NT2/D1 (cell line): ENCODE data around the gene MADCAM1.

Source experiments
- SUZ12 ChIP-seq: IDR thresholded peaks from 2 replicates; pipeline ENCODE4 v1.6.1; 2011; ENCODE audit not compliant: insufficient read length, insufficient read depth; ENCODE audit errors: extremely low read depth
- ZNF274 ChIP-seq: IDR thresholded peaks from 2 replicates; pipeline ENCODE4 v1.6.1; 2011; ENCODE audit warnings: mild to moderate bottlenecking, low read depth, low read length

DNA sequence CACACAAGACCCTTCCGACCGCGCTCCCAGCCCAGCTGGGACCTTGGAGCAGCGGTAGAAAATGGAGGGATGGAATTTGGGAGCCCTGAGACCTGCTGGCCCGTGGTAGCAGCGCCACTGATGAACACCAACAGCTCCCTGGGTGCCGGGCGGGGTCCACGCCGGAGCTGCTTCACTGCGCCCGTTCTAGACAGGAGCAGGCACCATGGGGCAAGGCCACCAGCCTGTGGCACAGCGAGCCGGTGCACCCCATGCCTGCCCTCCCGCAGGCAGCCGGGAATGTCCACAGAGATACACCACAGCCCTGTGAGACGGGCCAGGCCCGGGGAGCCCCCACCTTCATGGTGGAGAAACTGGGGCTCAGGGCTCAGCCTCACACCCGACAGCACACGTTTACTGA, 25.6 kb upstream of the MADCAM1 start:
- no peak for TF ChIP-seq SUZ12
- TF ChIP-seq ZNF274: no peak
